Smooth muscle cell (in vitro differentiated cells): Measurements from ENCODE around the gene TENM4. TPM values are rescaled to one million over a fixed set of nuclear protein-coding genes. Genes with fewer than 3 reads are reported as not detected.

Source experiments
- DNase-seq: peaks from one replicate; lab custom pipeline; 2025; ENCODE audit not compliant: unreplicated experiment; lab: John Stamatoyannopoulos, UW
- H2AFZ ChIP-seq: fragments of 200-600 bp; sonication (generic); 2 replicates; pipeline ENCODE4 v1.6.0; 2016; ENCODE audit warnings: antibody characterized with exemption, low read depth, mild to moderate bottlenecking
- H3F3A ChIP-seq: fragments of 200-600 bp; sonication (generic); 2 replicates; pipeline ENCODE4 v1.6.0; 2017; ENCODE audit warnings: antibody characterized with exemption, low read depth
- H3K27ac ChIP-seq: fragments of 200-600 bp; sonication (generic); 2 replicates; pipeline ENCODE4 v1.5.1; 2016; ENCODE audit warnings: low read depth, mild to moderate bottlenecking
- H3K27me3 ChIP-seq: fragments of 200-600 bp; sonication (generic); 2 replicates; pipeline ENCODE4 v1.6.1; 2016; ENCODE audit warnings: low read depth, mild to moderate bottlenecking
- H3K36me3 ChIP-seq: fragments of 200-600 bp; sonication (generic); 2 replicates; pipeline ENCODE4 v1.5.1; 2016; ENCODE audit warnings: low read depth
- H3K4me1 ChIP-seq: fragments of 200-600 bp; sonication (generic); 2 replicates; pipeline ENCODE4 v1.5.1; 2016; ENCODE audit warnings: low read depth
- H3K4me2 ChIP-seq: fragments of 200-600 bp; sonication (generic); 2 replicates; pipeline ENCODE4 v1.6.0; 2016; ENCODE audit warnings: mild to moderate bottlenecking
- H3K4me3 ChIP-seq: fragments of 200-600 bp; sonication (generic); 2 replicates; pipeline ENCODE4 v1.5.1; 2016; ENCODE audit warnings: mild to moderate bottlenecking
- H3K79me2 ChIP-seq: fragments of 200-600 bp; sonication (generic); 2 replicates; pipeline ENCODE4 v1.6.0; 2016; ENCODE audit warnings: low read depth, mild to moderate bottlenecking
- H3K9ac ChIP-seq: fragments of 200-600 bp; sonication (generic); 2 replicates; pipeline ENCODE4 v1.6.0; 2016; ENCODE audit warnings: low read depth
- H3K9me3 ChIP-seq: fragments of 200-600 bp; sonication (generic); replicated peaks from 2 replicates; pipeline ENCODE4 v1.5.1; 2016; ENCODE audit warnings: low read depth
- H4K20me1 ChIP-seq: fragments of 200-600 bp; sonication (generic); 2 replicates; pipeline ENCODE4 v1.6.0; 2016; ENCODE audit warnings: low read depth
- WGBS: methylation state at CpG from one replicate; pipeline ENCODE4 v1.1.7; 2016; ENCODE audit warnings: low lambda C conversion rate; 5-methylcytosine and 5-hydroxymethylcytosine counted together
- polyA plus RNA-seq: library from polyadenylated mRNA; unstranded; fragments of >200 nt; fragmentation: Nextera tagmentation; extraction: Ambion mirVana; gene quantifications from 2 replicates; pipeline ENCODE4 v1.2.1, GENCODE V29; 2016
- total RNA-seq: library from RNA; depleted of rRNA; stranded (reverse); fragments of >200 nt; gene quantifications from 2 replicates; pipeline ENCODE4 v1.2.3, GENCODE V29; 2014
- TF ChIP-seq, protein P1 (sequence below): fragments of 200-600 bp; sonication (generic); IDR thresholded peaks from 2 replicates; pipeline ENCODE4 v1.5.1; 2017; ENCODE audit warnings: borderline replicate concordance, mild to moderate bottlenecking, antibody characterized with exemption; ENCODE audit not compliant: insufficient read depth, poor library complexity, severe bottlenecking

Gene TENM4
- total and polyA plus RNA-seq, 2 experiments from 2014 or later: 31.6 to 38.2 TPM

DNA sequence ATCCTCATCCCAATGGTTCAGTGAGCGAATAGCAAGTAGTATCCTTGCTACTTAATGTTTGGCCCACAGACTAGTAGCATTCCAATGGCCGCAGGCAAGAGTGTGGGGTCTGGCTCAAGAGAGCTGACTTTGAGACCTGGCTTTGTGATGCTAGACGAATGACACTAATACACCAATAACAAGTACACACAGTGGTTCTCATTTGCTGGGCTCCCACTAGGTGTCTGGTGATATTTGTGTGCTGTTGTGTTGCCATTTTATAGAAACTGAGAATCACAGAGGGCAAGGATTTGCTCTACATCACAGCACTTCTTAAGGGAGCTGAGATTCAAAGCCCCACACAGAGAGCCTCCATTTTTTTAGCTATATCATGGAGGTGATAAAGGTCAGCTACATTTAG lies 351.2 kb downstream of the TENM4 start:
- no peak overlapping the region for H3K27ac ChIP-seq
- H3K79me2 ChIP-seq: no peaks in the 10 kb centered on the region
- H3K27me3 ChIP-seq: no peaks in the 10 kb centered on the region
- no peak overlapping the region for H2AFZ ChIP-seq
- H4K20me1 ChIP-seq: no peaks in the 10 kb centered on the region
- peaks cover 10% of the 10 kb centered on the region for H3F3A ChIP-seq
- no peak overlapping the region for H3K9ac ChIP-seq
- H3K4me2 ChIP-seq: no peak overlapping the region
- no peaks in the 10 kb centered on the region for H3K36me3 ChIP-seq
- no peak overlapping the region for H3K4me3 ChIP-seq
- WGBS: 91% methylated on average over 3 of the region's 3 CpGs
- DNase-seq: no peak
- TF ChIP-seq, protein P1, sequence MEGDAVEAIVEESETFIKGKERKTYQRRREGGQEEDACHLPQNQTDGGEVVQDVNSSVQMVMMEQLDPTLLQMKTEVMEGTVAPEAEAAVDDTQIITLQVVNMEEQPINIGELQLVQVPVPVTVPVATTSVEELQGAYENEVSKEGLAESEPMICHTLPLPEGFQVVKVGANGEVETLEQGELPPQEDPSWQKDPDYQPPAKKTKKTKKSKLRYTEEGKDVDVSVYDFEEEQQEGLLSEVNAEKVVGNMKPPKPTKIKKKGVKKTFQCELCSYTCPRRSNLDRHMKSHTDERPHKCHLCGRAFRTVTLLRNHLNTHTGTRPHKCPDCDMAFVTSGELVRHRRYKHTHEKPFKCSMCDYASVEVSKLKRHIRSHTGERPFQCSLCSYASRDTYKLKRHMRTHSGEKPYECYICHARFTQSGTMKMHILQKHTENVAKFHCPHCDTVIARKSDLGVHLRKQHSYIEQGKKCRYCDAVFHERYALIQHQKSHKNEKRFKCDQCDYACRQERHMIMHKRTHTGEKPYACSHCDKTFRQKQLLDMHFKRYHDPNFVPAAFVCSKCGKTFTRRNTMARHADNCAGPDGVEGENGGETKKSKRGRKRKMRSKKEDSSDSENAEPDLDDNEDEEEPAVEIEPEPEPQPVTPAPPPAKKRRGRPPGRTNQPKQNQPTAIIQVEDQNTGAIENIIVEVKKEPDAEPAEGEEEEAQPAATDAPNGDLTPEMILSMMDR: no peak
- peaks cover 22% of the 10 kb centered on the region for H3K4me1 ChIP-seq
- no peaks in the 10 kb centered on the region for H3K9me3 ChIP-seq

DNA sequence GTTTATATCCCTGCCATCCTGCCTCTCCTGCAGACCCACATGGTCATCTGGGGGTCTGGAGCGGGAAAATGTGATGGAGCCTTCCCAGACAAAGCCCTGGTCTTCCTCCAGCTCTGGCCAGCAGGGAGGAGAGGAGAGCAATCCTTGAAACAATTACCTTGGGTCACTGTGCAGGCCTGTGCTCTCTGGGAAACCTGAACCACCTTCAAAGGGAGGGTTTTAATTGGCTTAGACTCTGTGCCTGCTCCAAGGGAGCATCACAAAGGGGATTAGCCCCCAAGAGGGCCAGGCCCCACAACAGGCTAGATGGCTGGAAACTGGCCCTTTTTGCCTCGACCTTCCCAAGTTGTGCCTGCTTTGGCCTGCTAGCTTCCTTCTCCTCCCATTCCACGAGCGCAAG lies 351.9 kb downstream of the TENM4 start:
- no peak overlapping the region for H3K9ac ChIP-seq
- H3K79me2 ChIP-seq: no peaks in the 10 kb centered on the region
- H2AFZ ChIP-seq: no peak overlapping the region
- no peak overlapping the region for H3K4me2 ChIP-seq
- peak overlapping the region; percentile 71 for H3K27ac ChIP-seq
- TF ChIP-seq, protein P1: no peak
- H3K4me1 ChIP-seq: peaks cover 22% of the 10 kb centered on the region
- DNase-seq: no peak
- no peaks in the 10 kb centered on the region for H3K27me3 ChIP-seq
- H3F3A ChIP-seq: peaks cover 9% of the 10 kb centered on the region
- WGBS: 84% methylated on average over 4 of the region's 4 CpGs
- H3K36me3 ChIP-seq: no peaks in the 10 kb centered on the region
- H3K9me3 ChIP-seq: no peaks in the 10 kb centered on the region
- H3K4me3 ChIP-seq: no peak overlapping the region
- no peaks in the 10 kb centered on the region for H4K20me1 ChIP-seq

DNA sequence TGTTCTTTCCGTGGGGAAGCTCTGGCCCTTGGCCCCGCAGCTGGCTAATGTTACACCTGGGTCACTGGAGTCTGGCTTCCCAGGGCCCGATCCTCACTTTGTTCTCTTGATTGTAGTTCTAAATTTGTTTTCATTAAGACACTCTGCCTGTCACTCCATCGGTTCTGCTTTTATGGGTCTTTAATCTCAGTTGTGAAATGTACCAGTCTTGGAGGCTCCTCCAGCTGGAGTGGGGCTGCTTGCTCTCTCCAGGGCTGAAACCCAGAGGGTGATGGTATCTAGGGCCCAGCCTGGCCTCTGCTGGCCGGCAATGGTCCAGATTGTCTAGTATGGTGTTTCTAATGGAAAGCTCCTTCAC lies 352.9 kb downstream of the TENM4 start:
- H3K4me2 ChIP-seq: peak overlapping the region; percentile 69
- H4K20me1 ChIP-seq: no peaks in the 10 kb centered on the region
- peak; percentile 15 for DNase-seq
- H3K27me3 ChIP-seq: no peaks in the 10 kb centered on the region
- H3K9me3 ChIP-seq: no peaks in the 10 kb centered on the region
- H3F3A ChIP-seq: peaks cover 9% of the 10 kb centered on the region
- H3K4me1 ChIP-seq: peaks cover 28% of the 10 kb centered on the region
- no peaks in the 10 kb centered on the region for H3K79me2 ChIP-seq
- H3K27ac ChIP-seq: peak overlapping the region; percentile 71
- H3K4me3 ChIP-seq: no peak overlapping the region
- no peak overlapping the region for H2AFZ ChIP-seq
- TF ChIP-seq, protein P1: no peak
- no peaks in the 10 kb centered on the region for H3K36me3 ChIP-seq
- no peak overlapping the region for H3K9ac ChIP-seq
- WGBS: 11% methylated on average over 5 of the region's 5 CpGs

DNA sequence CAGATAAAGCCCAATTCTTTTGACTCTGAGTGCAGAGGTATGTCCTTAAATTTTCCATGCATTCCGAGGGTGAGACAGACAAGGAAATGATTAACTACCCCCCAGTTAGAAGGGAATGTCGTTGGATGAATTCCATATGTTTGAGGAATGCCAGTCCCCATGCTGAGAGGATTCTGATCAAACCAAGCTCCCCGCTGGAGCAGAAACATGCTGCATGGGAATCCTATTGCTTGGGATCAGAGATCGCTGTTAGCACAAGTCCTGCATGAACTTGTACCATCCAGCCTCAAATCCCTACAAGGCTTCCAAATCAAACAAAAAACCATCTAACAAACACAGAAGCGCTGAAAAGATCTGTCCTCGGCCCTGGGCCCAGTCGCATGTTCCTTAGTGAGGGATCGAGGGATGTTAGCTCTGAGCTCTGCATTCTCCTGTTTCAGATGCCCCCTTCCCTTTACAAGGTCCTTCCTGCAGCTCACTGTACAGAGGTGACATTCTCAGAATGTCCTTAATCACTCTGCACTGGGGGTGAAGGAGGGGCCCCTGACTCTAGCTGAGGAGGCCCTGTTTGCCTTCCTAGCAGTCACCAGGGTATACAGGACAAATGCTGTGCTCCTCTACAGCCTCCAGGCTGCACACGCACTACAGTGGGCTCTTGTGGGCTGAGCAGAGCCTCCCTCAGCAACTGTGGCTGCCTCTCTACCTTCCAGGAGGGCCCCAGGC lies 353.4 kb downstream of the TENM4 start:
- Histone ChIP-seq H3K27ac (peak overlapping the region; percentile 71), H3F3A (peaks cover 14% of the 10 kb centered on the region), H3K9ac (peak overlapping the region; percentile 5), H3K79me2 (no peaks in the 10 kb centered on the region), H3K4me3 (no peak overlapping the region), H2AFZ (no peak overlapping the region), H3K4me1 (peaks cover 33% of the 10 kb centered on the region), H3K9me3 (no peaks in the 10 kb centered on the region), H3K36me3 (no peaks in the 10 kb centered on the region), H4K20me1 (no peaks in the 10 kb centered on the region), H3K4me2 (peak overlapping the region; percentile 69), H3K27me3 (no peaks in the 10 kb centered on the region)
- TF ChIP-seq, protein P1: no peak
- DNase-seq: no peak
- 11% methylated on average over 9 of the region's 9 CpGs for WGBS
